ENCODE measurements around the gene LCK. TPM values are rescaled to one million over a fixed set of nuclear protein-coding genes. Genes with fewer than 3 reads are reported as not detected.

LCK gene
- total RNA-seq, result 1.4 TPM

DNA sequence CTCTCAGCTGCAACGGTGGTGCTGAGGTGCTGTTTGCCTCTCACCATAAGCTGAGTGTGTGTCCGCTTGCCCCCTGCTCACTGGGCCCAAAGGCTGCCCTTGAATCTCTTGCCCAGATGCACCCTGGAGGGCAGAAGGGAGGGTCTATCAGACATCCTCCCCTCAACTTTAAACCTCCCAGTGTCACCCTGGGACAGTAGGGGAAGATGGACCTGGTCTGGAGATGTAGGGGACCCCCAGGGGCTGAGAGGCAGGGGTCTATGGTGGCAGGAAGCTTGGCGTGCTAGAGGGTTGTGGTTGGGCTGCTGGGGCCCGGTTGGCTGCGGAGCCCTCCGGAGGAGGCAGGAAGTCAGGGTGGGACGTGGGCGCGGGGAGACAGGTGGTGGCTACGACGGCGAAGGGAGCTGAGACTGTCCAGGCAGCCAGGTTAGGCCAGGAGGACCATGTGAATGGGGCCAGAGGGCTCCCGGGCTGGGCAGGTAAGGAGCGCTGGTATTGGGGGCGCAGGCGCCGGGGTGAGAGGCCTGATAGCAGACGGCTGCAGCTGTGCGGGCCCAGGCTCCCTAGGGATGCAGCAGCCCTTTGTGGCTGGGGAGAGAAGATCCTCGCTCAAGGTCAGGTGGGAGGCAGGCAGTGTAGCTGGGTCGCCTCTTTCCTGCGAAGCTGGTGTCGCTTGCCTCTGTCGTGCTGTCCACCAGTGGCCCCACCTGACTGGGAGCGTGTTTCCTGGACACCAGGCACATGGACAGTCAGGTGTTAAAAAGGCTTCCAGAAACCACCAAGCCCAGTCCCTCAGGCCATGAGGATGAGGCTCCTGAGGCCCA lies at the start of gene LCK:
LCK (plus strand) TSS at position 373 of the 824 bp plus-strand sequence. CDS start 23,065 bp downstream, outside the sequence.

GRCh38 chr1:32205401-32206370 lies 45.4 kb upstream of the LCK start, which contains the start of gene IQCC:
IQCC (plus strand) TSS chr1:32205671; CDS start chr1:32205682, 11 bp downstream.

GRCh38 chr1:32208891-32209328 lies 42.2 kb upstream of the LCK start, which contains the start of gene DCDC2B:
DCDC2B (plus strand) TSS chr1:32209089; CDS start chr1:32209094, 5 bp downstream.

GRCh38 chr1:32221980-32222755 lies 28.9 kb upstream of the LCK start, which contains the start of the genes EIF3I and TMEM234:
EIF3I (plus strand) TSS chr1:32222407; CDS start chr1:32222442, 35 bp downstream.
TMEM234 (minus strand) TSS chr1:32222353; CDS start chr1:32222322, 31 bp downstream.

GRCh38 chr1:32246888-32247273 lies 4.2 kb upstream of the LCK start, which contains the start of gene FAM167B:
FAM167B (plus strand) TSS chr1:32247222; CDS start chr1:32247422, 200 bp downstream.

GRCh38 chr1:32291708-32292538 lies 40.9 kb downstream of the LCK start, which contains the start of gene HDAC1:
HDAC1 (plus strand) TSS chr1:32292083; CDS start chr1:32292170, 87 bp downstream.

Other genes with a start within 250 kb of the LCK start
- gene KHDRBS1, start 237.4 kb upstream of the LCK start, total RNA-seq, result 146 TPM
- 6.7 TPM for gene TMEM39B, start 178.3 kb upstream of the LCK start, total RNA-seq
- 38.9 TPM for gene KPNA6, start 143.2 kb upstream of the LCK start, total RNA-seq
- gene TXLNA, start 71.6 kb upstream of the LCK start, total RNA-seq, result 44.8 TPM
- gene CCDC28B, start 50.7 kb upstream of the LCK start, total RNA-seq, result 19.8 TPM
- 5.9 TPM for gene IQCC, start 45.6 kb upstream of the LCK start, total RNA-seq
- gene DCDC2B, start 42.2 kb upstream of the LCK start, total RNA-seq, result not detected
- gene TMEM234, start 28.9 kb upstream of the LCK start, total RNA-seq, result 18.8 TPM
- 133 TPM for gene EIF3I, start 28.9 kb upstream of the LCK start, total RNA-seq
- gene FAM167B, start 4.0 kb upstream of the LCK start, total RNA-seq, result 2.1 TPM
- gene HDAC1, start 40.8 kb downstream of the LCK start, total RNA-seq, result 65.0 TPM
- 159 TPM for gene MARCKSL1, start 85.0 kb downstream of the LCK start, total RNA-seq
- gene FAM229A, start 111.2 kb downstream of the LCK start, total RNA-seq, result 3.1 TPM
- 0.55 TPM for gene TSSK3, start 111.3 kb downstream of the LCK start, total RNA-seq
- 100 TPM for gene BSDC1, start 143.2 kb downstream of the LCK start, total RNA-seq
- gene ZBTB8B, start 213.8 kb downstream of the LCK start, total RNA-seq, result 3.8 TPM